SH-SY5Y (cell line): ENCODE measurements around the gene INSC.

ENCODE experiments used
- GATA2 ChIP-seq: IDR thresholded peaks from 2 replicates; pipeline ENCODE4 v1.6.1; 2011; ENCODE audit warnings: mild to moderate bottlenecking, low read depth, low read length
- GATA3 ChIP-seq: IDR thresholded peaks from 2 replicates; pipeline ENCODE4 v1.6.1; 2011; ENCODE audit warnings: low read depth, mild to moderate bottlenecking, low read length, moderate library complexity

- TF ChIP-seq GATA3, result no peak
- no peak for TF ChIP-seq GATA2
These were observed 29.6 kb downstream of the INSC start for GRCh38 chr11:15144347-15144746.
